HepG2 (cell line): ENCODE measurements around the gene OS9. TPM values are rescaled to one million over a fixed set of nuclear protein-coding genes. Genes with fewer than 3 reads are reported as not detected.

ENCODE experiments used
- GATAD1 ChIP-seq: IDR thresholded peaks from 2 replicates; pipeline ENCODE4 v1.6.1; 2016; ENCODE audit warnings: missing genetic modification reagents, missing compliant biosample characterization
- HOXD1 ChIP-seq: sonication (generic); formaldehyde crosslinking; IDR thresholded peaks from 2 replicates; pipeline ENCODE4 v1.5.0; 2020; ENCODE audit warnings: missing genetic modification reagents
- IRX3 ChIP-seq: sonication (generic); formaldehyde crosslinking; IDR thresholded peaks from 2 replicates; pipeline ENCODE4 v1.8.1; 2023; ENCODE audit warnings: mild to moderate bottlenecking, low read depth, missing genetic modification reagents, borderline replicate concordance
- KAT7 ChIP-seq: IDR thresholded peaks from 2 replicates; pipeline ENCODE4 v1.6.1; 2018; ENCODE audit warnings: borderline replicate concordance, missing compliant biosample characterization
- KMT2B ChIP-seq: IDR thresholded peaks from 2 replicates; pipeline ENCODE4 v1.6.1; 2016; ENCODE audit warnings: missing genetic modification reagents, missing compliant biosample characterization
- PAF1 ChIP-seq: IDR thresholded peaks from 2 replicates; pipeline ENCODE4 v1.6.1; 2016; ENCODE audit warnings: missing genetic modification reagents, missing compliant biosample characterization
- RAD21 ChIP-seq: fragments of 450-650 bp; formaldehyde crosslinking; IDR thresholded peaks from 2 replicates; pipeline ENCODE4 v1.5.0; 2020; ENCODE audit warnings: mild to moderate bottlenecking
- REXO4 ChIP-seq: sonication (generic); formaldehyde crosslinking; IDR thresholded peaks from 2 replicates; pipeline ENCODE4 v1.8.0; 2022; ENCODE audit warnings: missing genetic modification reagents, mild to moderate bottlenecking, borderline replicate concordance
- SRSF4 ChIP-seq: fragments of 200-400 bp; formaldehyde crosslinking; IDR thresholded peaks from one replicate; pipeline ENCODE4 v1.6.1; 2018; ENCODE audit warnings: mild to moderate bottlenecking, low read depth, low read length, moderate library complexity; ENCODE audit not compliant: poor library complexity, severe bottlenecking
- TAF1 ChIP-seq: sonication (generic); formaldehyde crosslinking; IDR thresholded peaks from 2 replicates; pipeline ENCODE4 v1.4.0; 2020; ENCODE audit warnings: missing genetic modification reagents
- TCF12 ChIP-seq, 2 experiments: fragments of 450-650 bp in 1 of 2; sonication (generic) in 1 of 2; formaldehyde crosslinking in 1 of 2; IDR thresholded peaks; 2 replicates each; pipeline versions ENCODE4 v1.6.1 to v1.8.0; 2017 to 2022; ENCODE audit warnings: antibody characterized with exemption in 1 of 2, mild to moderate bottlenecking in 1 of 2, missing genetic modification reagents in 1 of 2, moderate library complexity in 1 of 2
- ZNF451 ChIP-seq: sonication (generic); formaldehyde crosslinking; IDR thresholded peaks from 2 replicates; pipeline ENCODE4 v1.5.0; 2020; ENCODE audit warnings: mild to moderate bottlenecking, missing genetic modification reagents
- ZNF569 ChIP-seq: sonication (generic); formaldehyde crosslinking; IDR thresholded peaks from 2 replicates; pipeline ENCODE4 v1.5.0; 2020; ENCODE audit warnings: mild to moderate bottlenecking, missing genetic modification reagents, moderate library complexity, borderline replicate concordance
- polyA plus RNA-seq, 8 experiments: library from polyadenylated mRNA; depleted of rRNA in 3 of 8; stranded (reverse) in 7 of 8; unstranded in 1 of 8; fragments of >200 nt; fragmentation: Illumina TruSeq in 4 of 8; extraction: Trizol in 4 of 8; gene quantifications; 2 replicates each; pipeline versions ENCODE4 v1.2.1 to v1.2.3, GENCODE V29; 2011 to 2016; ENCODE audit warnings: low read depth in 4 of 8, missing spikeins in 1 of 8, mixed read lengths in 1 of 8; ENCODE audit not compliant: insufficient read depth in 1 of 8
- total RNA-seq, 5 experiments: library from RNA; depleted of rRNA; stranded (reverse); fragments of >200 nt; fragmentation: Illumina TruSeq; extraction: Trizol; gene quantifications; 2 replicates each; pipeline ENCODE4 v1.2.3, GENCODE V29; 2016; ENCODE audit warnings: low read depth in 1 of 5
- TF ChIP-seq, protein P1 (sequence below), 2 experiments: sonication (generic) in 1 of 2; formaldehyde crosslinking in 1 of 2; IDR thresholded peaks; 2 replicates each; pipeline versions ENCODE4 v1.5.1 to v1.6.1; 2011 to 2020; ENCODE audit warnings: borderline replicate concordance in 1 of 2, low read depth in 1 of 2, low read length in 1 of 2, mild to moderate bottlenecking in 1 of 2, missing genetic modification reagents in 1 of 2, moderate library complexity in 1 of 2
- TF ChIP-seq, protein P2 (sequence below): sonication (generic); formaldehyde crosslinking; IDR thresholded peaks from 2 replicates; pipeline ENCODE4 v1.5.0; 2020; ENCODE audit warnings: mild to moderate bottlenecking, missing genetic modification reagents
- TF ChIP-seq, protein P3 (sequence below): sonication (generic); formaldehyde crosslinking; IDR thresholded peaks from 2 replicates; pipeline ENCODE4 v1.9.0; 2021; ENCODE audit warnings: missing genetic modification reagents, borderline replicate concordance
- TF ChIP-seq, protein P4 (sequence below): sonication (generic); formaldehyde crosslinking; IDR thresholded peaks from 2 replicates; pipeline ENCODE4 v1.4.0; 2020; ENCODE audit warnings: mild to moderate bottlenecking, low read depth, missing genetic modification reagents
- TF ChIP-seq, protein P5 (sequence below): sonication (generic); formaldehyde crosslinking; IDR thresholded peaks from 2 replicates; pipeline ENCODE4 v1.5.1; 2020; ENCODE audit warnings: missing genetic modification reagents, mild to moderate bottlenecking, borderline replicate concordance

Gene OS9
- total and polyA plus RNA-seq, 2 of the 13 experiments (the other 11 are each of a cell fraction or from before 2014, with no cell fraction given) = 156 to 206 TPM

DNA sequence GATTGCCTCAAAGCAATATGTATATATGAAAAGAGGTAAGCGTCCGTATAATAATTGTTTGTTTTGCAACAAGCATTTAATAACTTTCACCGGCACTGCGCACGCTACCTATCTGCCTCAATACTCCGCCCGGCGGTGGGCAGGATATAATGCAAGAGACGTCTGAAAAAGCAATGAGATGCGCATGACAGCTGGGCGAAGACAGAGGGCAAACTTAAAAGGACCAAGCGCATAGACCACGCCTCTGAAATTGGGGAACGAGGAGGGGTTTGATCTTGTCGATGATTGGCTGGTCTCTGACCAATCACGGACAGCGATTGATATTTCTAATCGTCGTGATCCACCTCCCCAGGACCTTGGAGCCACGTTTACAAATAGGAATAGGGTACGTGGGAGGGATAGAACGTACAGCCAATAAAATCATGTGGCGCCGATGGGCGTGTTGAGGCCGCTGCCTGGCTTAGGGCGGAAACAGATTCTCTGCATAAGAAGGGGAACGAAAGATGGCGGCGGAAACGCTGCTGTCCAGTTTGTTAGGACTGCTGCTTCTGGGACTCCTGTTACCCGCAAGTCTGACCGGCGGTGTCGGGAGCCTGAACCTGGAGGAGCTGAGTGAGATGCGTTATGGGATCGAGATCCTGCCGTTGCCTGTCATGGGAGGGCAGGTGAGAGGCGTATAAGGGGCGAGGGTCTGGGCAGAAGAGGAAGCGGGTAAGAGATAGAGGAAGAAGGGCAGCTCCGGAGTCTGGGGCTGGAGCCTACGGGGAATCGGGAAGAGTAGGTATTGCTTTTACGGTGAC, at the start of gene OS9 (continued):
- TF ChIP-seq, protein P1, sequence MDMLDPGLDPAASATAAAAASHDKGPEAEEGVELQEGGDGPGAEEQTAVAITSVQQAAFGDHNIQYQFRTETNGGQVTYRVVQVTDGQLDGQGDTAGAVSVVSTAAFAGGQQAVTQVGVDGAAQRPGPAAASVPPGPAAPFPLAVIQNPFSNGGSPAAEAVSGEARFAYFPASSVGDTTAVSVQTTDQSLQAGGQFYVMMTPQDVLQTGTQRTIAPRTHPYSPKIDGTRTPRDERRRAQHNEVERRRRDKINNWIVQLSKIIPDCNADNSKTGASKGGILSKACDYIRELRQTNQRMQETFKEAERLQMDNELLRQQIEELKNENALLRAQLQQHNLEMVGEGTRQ (IDR thresholded peaks at IDR 0.05; ENCODE audit: low read depth, low read length) = no peak
- TF ChIP-seq, protein P1 (CRISPR knock-in tag; IDR thresholded peaks at IDR 0.05; ENCODE audit: borderline replicate concordance) = 0 out of 2 replicates have a peak, but pooled peaks have one; percentile 29
- TF ChIP-seq KAT7 (CRISPR knock-in tag) (no peak), KMT2B (peak; percentile 55; the same call in 1 of the 2 replicates), ZNF451 (CRISPR knock-in tag) (no peak), HOXD1 (CRISPR knock-in tag) (no peak), IRX3 (no peak), REXO4 (CRISPR knock-in tag) (no peak), TCF12 (IDR thresholded peaks at IDR 0.05) (no peak), TCF12 (CRISPR knock-in tag; IDR thresholded peaks at IDR 0.05) (no peak), GATAD1 (CRISPR knock-in tag) (peak; percentile 96), TAF1 (CRISPR knock-in tag) (peak; percentile 86), ZNF569 (CRISPR knock-in tag) (no peak), SRSF4 (no peak), RAD21 (peak; percentile 28; the same call in 1 of the 2 replicates), PAF1 (CRISPR knock-in tag) (no peak)
- TF ChIP-seq, protein P2, sequence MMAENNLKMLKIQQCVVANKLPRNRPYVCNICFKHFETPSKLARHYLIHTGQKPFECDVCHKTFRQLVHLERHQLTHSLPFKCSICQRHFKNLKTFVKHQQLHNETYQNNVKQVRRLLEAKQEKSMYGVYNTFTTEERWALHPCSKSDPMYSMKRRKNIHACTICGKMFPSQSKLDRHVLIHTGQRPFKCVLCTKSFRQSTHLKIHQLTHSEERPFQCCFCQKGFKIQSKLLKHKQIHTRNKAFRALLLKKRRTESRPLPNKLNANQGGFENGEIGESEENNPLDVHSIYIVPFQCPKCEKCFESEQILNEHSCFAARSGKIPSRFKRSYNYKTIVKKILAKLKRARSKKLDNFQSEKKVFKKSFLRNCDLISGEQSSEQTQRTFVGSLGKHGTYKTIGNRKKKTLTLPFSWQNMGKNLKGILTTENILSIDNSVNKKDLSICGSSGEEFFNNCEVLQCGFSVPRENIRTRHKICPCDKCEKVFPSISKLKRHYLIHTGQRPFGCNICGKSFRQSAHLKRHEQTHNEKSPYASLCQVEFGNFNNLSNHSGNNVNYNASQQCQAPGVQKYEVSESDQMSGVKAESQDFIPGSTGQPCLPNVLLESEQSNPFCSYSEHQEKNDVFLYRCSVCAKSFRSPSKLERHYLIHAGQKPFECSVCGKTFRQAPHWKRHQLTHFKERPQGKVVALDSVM (CRISPR knock-in tag) = peak; percentile 92
- TF ChIP-seq, protein P3, sequence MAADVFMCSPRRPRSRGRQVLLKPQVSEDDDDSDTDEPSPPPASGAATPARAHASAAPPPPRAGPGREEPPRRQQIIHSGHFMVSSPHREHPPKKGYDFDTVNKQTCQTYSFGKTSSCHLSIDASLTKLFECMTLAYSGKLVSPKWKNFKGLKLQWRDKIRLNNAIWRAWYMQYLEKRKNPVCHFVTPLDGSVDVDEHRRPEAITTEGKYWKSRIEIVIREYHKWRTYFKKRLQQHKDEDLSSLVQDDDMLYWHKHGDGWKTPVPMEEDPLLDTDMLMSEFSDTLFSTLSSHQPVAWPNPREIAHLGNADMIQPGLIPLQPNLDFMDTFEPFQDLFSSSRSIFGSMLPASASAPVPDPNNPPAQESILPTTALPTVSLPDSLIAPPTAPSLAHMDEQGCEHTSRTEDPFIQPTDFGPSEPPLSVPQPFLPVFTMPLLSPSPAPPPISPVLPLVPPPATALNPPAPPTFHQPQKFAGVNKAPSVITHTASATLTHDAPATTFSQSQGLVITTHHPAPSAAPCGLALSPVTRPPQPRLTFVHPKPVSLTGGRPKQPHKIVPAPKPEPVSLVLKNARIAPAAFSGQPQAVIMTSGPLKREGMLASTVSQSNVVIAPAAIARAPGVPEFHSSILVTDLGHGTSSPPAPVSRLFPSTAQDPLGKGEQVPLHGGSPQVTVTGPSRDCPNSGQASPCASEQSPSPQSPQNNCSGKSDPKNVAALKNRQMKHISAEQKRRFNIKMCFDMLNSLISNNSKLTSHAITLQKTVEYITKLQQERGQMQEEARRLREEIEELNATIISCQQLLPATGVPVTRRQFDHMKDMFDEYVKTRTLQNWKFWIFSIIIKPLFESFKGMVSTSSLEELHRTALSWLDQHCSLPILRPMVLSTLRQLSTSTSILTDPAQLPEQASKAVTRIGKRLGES (CRISPR knock-in tag) = no peak
- TF ChIP-seq, protein P4, sequence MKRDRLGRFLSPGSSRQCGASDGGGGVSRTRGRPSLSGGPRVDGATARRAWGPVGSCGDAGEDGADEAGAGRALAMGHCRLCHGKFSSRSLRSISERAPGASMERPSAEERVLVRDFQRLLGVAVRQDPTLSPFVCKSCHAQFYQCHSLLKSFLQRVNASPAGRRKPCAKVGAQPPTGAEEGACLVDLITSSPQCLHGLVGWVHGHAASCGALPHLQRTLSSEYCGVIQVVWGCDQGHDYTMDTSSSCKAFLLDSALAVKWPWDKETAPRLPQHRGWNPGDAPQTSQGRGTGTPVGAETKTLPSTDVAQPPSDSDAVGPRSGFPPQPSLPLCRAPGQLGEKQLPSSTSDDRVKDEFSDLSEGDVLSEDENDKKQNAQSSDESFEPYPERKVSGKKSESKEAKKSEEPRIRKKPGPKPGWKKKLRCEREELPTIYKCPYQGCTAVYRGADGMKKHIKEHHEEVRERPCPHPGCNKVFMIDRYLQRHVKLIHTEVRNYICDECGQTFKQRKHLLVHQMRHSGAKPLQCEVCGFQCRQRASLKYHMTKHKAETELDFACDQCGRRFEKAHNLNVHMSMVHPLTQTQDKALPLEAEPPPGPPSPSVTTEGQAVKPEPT (CRISPR knock-in tag) = no peak
- TF ChIP-seq, protein P5, sequence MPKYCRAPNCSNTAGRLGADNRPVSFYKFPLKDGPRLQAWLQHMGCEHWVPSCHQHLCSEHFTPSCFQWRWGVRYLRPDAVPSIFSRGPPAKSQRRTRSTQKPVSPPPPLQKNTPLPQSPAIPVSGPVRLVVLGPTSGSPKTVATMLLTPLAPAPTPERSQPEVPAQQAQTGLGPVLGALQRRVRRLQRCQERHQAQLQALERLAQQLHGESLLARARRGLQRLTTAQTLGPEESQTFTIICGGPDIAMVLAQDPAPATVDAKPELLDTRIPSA = no peak
